NB4 (cell line): ENCODE data around the gene ILK.

Source experiments
- POLR2A ChIP-seq: IDR thresholded peaks from 2 replicates; pipeline ENCODE4 v1.6.1; 2011; ENCODE audit warnings: mild to moderate bottlenecking; ENCODE audit not compliant: insufficient read length; ENCODE audit errors: extremely low read depth
- TF ChIP-seq, protein P1 (sequence below): IDR thresholded peaks from one replicate; pipeline ENCODE4 v1.5.1; 2012; ENCODE audit warnings: low read depth, low read length

DNA sequence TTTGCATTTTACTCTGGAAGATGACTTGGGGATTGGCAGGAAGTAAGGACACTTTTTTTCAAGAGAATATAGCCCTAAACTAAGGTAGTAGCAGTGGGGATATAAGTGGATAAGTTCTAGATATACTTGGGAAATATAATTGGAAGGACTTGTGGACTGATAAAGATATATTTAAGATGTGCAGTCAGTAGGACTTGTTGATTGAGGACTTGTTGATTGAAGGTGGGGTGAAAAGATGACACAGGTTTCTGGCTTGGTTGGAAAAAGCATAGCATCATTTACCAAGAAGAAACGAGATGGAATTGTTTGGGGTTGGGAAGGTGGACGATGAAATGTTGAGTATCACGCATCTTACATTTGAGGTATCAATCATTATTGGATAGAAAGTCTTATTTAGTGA, 9.9 kb downstream of the ILK start:
- TF ChIP-seq, protein P1, sequence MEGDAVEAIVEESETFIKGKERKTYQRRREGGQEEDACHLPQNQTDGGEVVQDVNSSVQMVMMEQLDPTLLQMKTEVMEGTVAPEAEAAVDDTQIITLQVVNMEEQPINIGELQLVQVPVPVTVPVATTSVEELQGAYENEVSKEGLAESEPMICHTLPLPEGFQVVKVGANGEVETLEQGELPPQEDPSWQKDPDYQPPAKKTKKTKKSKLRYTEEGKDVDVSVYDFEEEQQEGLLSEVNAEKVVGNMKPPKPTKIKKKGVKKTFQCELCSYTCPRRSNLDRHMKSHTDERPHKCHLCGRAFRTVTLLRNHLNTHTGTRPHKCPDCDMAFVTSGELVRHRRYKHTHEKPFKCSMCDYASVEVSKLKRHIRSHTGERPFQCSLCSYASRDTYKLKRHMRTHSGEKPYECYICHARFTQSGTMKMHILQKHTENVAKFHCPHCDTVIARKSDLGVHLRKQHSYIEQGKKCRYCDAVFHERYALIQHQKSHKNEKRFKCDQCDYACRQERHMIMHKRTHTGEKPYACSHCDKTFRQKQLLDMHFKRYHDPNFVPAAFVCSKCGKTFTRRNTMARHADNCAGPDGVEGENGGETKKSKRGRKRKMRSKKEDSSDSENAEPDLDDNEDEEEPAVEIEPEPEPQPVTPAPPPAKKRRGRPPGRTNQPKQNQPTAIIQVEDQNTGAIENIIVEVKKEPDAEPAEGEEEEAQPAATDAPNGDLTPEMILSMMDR = no peak
- TF ChIP-seq POLR2A = no peak
